Skin epidermis (tissue), 12 donors: Measurements from ENCODE around the gene BPHL.
"Not testable (repeated sequence)": the region's sequence is repeated elsewhere in the genome, so short reads cannot be mapped to it uniquely, and the experiment has no call there.

Experiments
- H3K27ac ChIP-seq, 21 experiments: fragments of 200-600 bp; sonication (generic) in 11 of 21; one replicate each; pipeline ENCODE4 v1.5.0; 2020; ENCODE audit warnings: mild to moderate bottlenecking in 3 of 21, inconsistent platforms in 2 of 21, moderate library complexity in 2 of 21
- H3K4me3 ChIP-seq, 7 experiments: fragments of 200-600 bp; sonication (generic) in 2 of 7; one replicate each; pipeline ENCODE4 v1.5.0; 2020; ENCODE audit warnings: inconsistent platforms in 2 of 7, mild to moderate bottlenecking in 2 of 7, moderate library complexity in 1 of 7

BPHL gene

DNA sequence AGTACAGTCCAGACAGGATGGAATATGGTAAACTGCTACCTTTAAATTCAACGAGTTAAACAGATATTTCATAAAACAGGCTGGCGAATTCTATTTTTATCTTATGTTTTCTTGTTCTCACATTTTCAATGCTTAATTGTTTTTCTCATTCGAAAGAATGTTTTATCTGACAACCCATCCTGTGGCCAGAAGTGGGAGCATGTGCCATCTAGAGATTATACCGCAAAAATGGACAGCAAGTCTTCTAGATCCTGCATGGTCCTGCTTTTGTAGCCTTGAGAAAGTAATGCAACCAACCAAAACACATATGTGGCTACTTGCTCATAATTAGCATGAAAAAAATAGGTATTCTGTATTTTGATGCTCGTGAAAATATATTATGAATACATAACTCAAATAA is 78.3 kb downstream of the BPHL start:
- H3K27ac ChIP-seq, result no peak overlapping the region
- no peak overlapping the region for H3K4me3 ChIP-seq

DNA sequence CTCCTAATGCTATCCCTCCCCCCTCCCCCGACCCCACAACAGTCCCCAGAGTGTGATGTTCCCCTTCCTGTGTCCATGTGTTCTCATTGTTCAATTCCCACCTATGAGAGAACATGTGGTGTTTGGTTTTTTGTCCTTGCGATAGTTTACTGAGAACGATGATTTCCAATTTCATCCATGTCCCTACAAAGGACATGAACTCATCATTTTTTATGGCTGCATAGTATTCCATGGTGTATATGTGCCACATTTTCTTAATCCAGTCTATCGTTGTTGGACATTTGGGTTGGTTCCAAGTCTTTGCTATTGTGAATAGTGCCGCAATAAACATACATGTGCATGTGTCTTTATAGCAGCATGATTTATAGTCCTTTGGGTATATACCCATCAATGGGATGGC is 79.2 kb downstream of the BPHL start:
- not testable (repeated sequence) for H3K27ac ChIP-seq, H3K4me3 ChIP-seq

DNA sequence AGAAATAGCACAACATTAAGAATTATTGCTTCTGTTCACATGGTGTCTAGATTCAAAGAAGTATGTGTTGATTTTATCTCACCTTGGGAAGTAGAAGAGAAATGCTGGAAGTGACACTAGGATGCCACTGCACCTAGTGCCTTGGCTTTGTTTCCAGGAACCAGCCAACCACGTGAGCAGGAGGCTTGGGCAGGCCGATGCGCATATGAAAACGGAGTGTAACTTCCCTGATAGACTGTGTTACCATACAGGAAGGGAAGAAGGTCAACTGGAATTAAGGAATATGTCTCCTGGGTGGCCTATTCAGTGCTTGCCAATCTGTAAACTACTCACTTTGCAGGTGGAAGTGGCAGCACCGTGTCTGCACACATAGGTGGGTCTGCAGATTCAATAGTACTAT is 80.9 kb downstream of the BPHL start:
- H3K4me3 ChIP-seq, result no peak overlapping the region
- H3K27ac ChIP-seq, result no peak overlapping the region

DNA sequence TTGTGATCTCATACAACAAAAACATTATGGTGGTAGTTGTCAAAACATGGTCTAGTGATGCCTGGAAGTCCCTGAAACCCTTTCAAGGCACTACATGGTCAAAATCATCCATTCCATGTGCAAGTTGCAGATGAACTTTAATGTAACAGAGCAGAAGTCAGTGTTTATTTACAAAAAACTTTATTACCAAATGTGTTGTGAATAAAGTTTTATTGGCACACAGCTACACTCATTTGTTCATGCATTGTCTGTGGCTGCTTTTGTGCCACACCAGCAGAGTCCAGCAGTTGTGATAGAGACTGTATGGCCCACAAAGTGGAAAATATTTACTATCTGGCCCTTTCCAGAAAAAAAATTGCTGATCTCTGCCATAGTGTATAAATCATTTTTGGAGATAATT is 82.2 kb downstream of the BPHL start:
- H3K27ac ChIP-seq, result no peak overlapping the region
- no peak overlapping the region for H3K4me3 ChIP-seq

DNA sequence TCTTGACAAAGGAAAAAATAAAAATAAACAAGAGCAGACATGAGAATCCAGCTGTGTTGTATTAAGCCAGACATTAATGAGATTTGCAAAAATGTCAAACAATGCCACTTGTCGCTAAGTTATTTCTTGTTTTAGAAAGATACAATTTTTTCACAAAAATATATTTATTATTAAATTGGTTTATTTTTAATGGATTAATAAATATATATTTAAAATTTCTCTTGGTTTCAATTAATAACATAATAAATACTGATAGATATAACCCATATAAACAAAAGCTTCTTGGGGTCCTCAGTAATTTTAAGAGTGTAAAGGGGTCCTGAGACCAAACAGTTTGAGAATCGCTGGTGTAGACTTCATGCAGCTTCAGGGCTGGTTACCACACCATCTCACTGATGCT is 82.9 kb downstream of the BPHL start:
- Histone ChIP-seq H3K4me3 (no peak overlapping the region), H3K27ac (no peak overlapping the region)
